Pulmonary artery endothelial cell (primary cell): ENCODE data around the gene CCN5. TPM values are rescaled to one million over a fixed set of nuclear protein-coding genes. Genes with fewer than 3 reads are reported as not detected.

Experiments used
- DNase-seq: peaks from one replicate; pipeline ENCODE4 v3.0.0-alpha.2; 2011; ENCODE audit warnings: low read depth, low spot score
- total RNA-seq: library from RNA; depleted of rRNA; stranded (reverse); fragments of >200 nt; gene quantifications from 2 replicates; pipeline ENCODE4 v1.2.3, GENCODE V29; 2014

CCN5 gene
- total RNA-seq, 1 donor from 2014 or later: not detected

DNA sequence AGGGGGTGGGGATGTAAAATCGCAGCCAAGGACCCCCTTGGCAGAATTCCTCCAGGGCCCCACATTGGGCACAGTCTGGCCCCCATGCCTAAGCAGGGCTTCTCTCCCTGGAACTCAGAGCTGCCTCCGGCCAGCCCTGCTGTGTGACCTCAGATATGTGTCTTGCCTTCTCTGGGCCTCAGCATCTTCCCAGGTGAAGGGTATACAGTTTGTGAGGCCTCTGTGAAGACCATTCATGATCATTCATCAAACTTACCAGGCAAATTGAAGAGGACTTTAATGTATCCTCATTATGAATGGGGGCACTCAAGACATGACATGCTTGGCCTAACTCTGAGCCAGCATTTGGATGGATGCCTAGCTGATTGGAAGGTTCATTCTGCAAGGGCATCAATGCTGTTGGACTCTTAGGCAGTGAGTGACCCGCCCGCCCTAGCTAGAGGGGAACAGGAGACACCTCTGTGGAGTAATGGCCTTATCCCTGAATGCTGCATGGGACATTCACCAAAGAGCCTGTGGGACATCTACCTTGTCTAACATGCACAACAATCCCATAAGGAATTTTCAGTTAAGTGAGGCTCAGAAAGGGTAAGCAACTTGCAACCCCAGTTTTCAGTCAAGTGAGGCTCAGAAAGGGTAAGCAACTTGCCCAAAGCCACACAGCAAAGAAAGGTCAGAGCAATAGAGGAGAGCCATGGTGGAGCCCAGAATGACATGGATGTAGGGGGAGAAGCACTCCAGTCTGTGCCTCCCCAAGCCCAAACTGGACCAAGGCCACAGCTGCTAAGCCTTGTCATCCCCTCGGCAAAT is 535 bp downstream of the CCN5 start:
- DNase-seq: no peak

DNA sequence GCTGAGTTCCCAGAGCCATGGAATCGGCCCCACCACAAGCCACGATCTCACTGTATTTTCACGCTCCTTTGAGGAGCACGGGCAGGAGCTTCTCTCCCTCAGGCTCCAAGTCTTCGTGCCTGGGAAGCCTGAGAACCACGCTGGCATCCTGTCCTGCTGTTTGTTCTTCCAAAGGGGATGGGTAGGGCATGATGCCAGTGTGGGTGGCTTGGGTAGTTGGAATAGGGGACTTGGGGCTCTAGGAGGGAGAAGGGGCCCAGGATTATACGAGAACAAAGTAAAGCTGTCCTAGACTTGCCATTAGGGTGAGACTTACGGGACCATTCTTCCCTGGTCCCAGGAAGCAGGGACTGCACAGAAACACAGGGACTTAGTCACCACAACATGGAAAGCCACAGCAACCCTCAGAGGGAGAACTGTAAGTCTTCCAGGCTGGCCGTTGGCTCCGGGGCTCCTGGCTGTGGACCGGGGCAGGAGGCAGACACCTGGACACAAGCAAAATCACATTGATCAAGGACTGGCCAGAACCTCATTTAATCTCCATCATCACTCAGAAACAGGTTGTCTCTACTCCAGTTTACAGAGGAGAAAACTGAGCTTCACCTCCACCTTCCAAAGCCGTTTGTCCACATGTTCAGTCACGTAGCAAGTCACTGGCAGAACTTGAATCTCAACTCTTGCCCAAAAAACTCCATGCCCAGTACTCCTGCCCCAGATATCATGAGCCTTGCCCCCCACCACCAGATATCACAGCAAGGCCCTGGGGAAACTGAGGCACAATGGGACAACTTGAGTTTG is 1.3 kb downstream of the CCN5 start:
- no peak for DNase-seq

- DNase-seq: no peak
These were observed 2.8 kb downstream of the CCN5 start for GRCh38 chr20:44717986-44718385.

DNA sequence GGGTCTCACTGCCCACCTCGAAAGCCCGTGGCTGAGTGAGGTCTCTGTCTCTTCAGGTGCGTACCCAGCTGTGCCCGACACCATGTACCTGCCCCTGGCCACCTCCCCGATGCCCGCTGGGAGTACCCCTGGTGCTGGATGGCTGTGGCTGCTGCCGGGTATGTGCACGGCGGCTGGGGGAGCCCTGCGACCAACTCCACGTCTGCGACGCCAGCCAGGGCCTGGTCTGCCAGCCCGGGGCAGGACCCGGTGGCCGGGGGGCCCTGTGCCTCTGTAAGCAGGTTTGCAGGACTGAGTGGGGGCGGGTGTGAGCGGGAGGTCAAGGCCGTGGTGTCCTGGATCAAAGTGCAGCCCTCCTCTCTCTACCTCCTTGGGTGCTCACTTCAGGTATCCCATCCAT is 4.7 kb downstream of the CCN5 start:
- DNase-seq: no peak

GRCh38 chr20:44720621-44720996 is 5.4 kb downstream of the CCN5 start:
- no peak for DNase-seq

DNA sequence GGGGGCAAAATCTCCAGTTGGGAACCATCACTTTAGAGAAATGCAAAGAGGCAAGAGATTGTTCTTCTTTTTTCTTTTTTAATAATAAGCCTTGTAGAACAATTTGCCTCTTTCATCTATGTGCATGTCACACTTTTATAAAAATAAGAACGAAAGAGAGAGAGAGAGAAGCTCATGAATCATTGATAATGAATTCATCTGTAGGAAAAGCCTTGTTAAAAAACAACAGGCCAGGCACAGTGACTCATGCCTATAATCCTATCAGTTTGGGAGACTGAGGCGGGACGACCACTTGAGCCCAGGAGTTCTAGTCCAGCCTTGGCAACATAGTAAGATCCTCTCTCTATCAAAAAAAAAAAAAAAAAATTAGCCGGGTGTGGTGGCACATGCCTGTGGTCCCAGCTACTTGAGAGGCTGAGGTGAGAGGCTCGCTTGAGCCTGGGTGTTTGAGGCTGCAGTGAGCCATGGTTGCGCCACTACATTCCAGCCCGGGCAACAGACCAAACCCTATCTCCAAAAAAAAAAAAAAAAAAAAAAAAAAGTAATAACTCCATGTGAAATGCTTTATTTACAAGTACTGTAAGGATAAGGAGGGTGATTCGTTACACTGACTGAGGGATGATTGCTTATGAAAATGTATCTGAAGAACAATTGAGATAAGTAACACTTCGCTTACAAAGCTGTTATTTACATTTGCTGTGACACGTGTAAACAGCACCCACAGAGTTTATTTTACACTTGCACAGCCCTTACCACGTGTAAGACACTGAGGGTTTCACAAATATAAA is 6.0 kb downstream of the CCN5 start:
- DNase-seq: no peak

- no peak for DNase-seq
These were observed 6.6 kb downstream of the CCN5 start for GRCh38 chr20:44721785-44722054.

GRCh38 chr20:44722990-44723389 is 7.8 kb downstream of the CCN5 start:
- DNase-seq: no peak

DNA sequence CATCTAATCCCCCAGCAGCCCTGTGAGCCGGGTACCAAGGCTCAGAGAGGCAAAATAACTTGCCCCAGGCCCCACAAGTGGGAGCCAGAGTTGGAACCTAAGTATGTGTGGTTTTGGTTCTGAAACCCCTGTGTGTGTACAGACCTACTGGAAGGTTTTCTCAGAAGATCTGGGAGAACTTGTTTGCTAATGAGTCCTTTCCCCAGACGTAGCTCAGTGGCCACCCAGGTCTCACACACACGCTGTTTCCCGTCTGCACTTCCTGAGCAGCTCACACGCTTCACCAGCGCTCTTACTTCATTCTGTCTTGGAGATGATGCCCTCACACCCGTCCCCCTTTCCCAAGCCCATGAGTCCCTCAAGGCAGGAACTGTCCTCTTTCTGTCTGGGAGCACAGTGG is 8.2 kb downstream of the CCN5 start:
- DNase-seq: no peak

GRCh38 chr20:44723798-44724362 is 8.7 kb downstream of the CCN5 start:
- DNase-seq: no peak

DNA sequence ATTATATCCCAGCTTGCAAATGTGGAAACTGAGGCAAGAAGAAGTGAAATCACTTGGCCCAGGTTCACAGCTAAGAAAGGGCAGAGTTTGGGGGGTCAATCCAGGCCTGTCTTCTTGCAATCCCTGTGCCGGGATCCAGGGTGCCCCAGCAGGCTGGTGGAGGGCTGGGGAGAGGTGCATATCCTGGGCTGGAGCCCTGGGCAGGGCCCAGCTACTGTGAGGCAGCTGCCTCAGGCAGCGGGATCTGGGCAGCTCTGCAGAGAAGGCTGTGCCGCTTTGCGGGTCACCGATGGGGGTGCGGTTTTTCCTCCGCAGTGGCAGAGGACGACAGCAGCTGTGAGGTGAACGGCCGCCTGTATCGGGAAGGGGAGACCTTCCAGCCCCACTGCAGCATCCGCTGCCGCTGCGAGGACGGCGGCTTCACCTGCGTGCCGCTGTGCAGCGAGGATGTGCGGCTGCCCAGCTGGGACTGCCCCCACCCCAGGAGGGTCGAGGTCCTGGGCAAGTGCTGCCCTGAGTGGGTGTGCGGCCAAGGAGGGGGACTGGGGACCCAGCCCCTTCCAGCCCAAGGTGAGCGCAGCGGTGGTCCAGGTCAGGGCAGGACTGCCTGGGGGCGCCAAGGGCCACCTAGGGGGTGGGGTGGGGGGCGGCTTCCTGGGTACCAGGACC is 9.4 kb downstream of the CCN5 start:
- no peak for DNase-seq

DNA sequence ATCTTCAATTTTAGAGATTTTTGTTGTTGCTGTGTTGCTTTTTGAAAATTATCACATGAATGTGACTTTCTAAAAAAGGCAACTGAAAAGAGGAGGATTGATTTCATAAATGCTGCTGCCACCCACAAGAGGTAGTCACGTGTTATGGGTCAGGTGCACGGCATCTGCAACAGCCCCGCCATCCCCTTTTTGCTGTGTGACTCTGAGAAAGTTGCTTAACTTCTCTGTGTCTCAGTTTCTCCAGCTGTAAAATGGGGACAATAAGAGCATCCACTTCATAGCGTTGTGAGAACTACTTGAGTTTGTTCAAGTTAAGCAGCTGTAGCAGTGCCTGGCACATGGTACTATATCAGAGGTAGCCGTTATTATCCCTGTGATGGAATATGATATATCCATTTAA is 10.7 kb downstream of the CCN5 start:
- DNase-seq: no peak

DNA sequence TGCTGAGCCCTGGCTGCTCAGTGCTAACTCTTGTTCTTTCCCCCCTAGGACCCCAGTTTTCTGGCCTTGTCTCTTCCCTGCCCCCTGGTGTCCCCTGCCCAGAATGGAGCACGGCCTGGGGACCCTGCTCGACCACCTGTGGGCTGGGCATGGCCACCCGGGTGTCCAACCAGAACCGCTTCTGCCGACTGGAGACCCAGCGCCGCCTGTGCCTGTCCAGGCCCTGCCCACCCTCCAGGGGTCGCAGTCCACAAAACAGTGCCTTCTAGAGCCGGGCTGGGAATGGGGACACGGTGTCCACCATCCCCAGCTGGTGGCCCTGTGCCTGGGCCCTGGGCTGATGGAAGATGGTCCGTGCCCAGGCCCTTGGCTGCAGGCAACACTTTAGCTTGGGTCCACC is 11.9 kb downstream of the CCN5 start:
- DNase-seq: no peak

DNA sequence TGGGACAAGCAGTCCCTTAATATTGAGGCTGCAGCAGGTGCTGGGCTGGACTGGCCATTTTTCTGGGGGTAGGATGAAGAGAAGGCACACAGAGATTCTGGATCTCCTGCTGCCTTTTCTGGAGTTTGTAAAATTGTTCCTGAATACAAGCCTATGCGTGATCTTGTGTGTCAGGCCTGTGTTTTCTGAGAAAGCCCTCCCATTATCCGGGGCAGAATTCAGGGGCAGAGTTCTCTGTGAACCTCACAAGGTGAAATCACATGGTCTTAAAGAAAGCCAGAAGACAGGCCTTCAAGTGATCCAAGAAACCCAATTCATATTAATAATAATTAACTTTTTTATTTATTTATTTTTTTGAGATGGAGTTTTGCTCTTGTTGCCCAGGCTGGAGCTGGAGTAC is 12.5 kb downstream of the CCN5 start:
- DNase-seq: no peak

GRCh38 chr20:44728801-44729443 is 13.8 kb downstream of the CCN5 start:
- DNase-seq: peak; percentile 46

- peak; percentile 88 for DNase-seq
These were observed 15.3 kb downstream of the CCN5 start for GRCh38 chr20:44730441-44730840.

DNA sequence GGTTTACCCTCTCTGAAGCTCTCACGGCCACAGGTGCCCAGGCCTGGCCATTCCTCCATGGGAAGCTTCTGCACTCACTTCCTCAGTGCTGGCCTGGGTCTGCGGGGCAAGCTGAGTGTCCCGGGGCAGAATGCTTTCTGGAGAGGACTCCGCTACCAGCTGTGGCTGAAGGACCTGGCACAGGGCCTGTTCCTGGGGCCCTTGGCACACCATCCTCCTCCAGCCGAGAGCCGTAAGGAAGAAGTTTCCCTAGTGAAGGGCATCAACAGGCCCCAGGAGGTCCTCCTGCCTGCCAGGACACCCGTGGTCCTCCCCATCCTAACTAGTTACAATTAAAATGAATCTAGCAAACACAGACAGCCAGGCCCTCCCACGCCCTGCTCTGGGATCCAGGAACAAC is 16.5 kb downstream of the CCN5 start:
- DNase-seq: no peak

- DNase-seq: no peak
These were observed 17.2 kb downstream of the CCN5 start for GRCh38 chr20:44732327-44732726.

- no peak for DNase-seq
These were observed 18.3 kb downstream of the CCN5 start for GRCh38 chr20:44733341-44734069.

DNA sequence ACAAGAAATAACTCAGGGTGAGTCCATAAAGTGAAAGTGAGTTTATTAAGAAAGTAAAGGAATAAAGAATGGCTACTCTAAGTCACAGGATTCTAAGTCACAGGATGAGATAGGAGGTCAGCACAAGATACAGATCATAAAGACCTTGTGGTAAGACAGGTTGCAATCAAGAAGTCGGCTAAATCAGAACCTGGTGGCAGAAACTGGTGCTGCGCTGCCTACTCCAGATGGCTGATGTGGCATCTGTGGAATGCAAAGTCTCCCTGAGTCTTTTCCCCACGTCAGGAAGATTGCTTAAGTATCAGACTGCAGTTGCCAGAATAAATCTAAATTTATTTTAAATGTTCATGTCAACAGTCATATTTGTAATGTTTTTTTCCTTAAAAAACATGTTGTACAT is 19.8 kb downstream of the CCN5 start:
- DNase-seq: no peak
